Measurements from ENCODE around the gene AEBP1. TPM values are rescaled to one million over a fixed set of nuclear protein-coding genes. Genes with fewer than 3 reads are reported as not detected.

Gene AEBP1
- total RNA-seq, 1 experiment from 2014 or later: 50.8 TPM

GRCh38 chr7:44086627-44087026, 17.5 kb upstream of the AEBP1 start:
- no peak overlapping the region for H3K4me3 Mint-ChIP-seq
- CTCF ChIA-PET: no interaction called here

DNA sequence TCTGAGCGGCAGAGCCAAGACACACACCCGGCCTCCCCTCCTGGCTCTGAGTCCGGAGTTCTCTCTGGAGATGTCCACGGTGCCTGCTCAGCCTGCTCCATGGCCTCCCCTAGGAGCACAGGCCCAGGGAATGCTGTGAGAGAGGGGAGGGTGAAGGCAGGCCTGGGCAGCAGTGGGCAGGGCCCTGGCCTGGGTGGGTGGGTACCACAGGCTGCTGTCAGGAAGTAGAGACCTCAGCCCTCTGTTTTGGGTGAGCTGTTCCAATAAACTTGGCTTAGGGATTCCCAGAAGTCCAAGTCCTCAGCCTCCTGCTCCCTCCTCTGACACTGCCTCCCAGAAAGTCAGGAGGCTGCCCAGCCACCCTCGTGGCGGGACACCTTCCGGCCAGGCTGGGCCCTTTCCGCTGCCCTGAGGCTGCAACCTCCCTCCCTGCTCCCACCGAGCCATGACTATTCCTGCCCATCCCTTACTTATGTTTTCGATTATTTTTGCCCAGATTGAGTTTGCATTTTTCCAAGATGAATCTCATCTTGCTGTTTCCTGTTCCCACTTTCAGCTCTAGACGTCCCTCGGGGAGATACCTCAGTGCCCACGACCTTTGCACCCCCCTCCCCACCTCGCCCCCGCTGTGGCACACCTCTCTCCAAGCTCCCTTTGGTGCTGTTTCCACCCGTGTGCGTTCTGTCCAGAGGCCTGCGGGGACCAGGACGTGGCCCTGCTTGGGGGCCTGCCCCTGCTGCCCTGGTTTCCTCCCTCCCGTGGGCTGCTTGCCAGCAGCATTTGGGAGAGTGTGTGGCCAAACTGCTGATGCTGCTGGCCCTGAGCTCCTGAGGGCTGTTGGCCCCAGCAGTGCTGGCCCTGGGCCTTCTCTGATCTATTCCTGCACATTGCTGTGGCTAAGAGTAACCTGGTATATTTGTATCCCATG, 16.0 kb upstream of the AEBP1 start:
- ATAC-seq (peak; percentile 50), DNase-seq (ENCODE audit: low spot score) (no peak)
- ChIA-PET POLR2A (interaction anchor here (1.1 kb wide), 1 partner anchor 24 kb away, joined by 3 read pairs; no protein-coding TSS in a partner anchor), CTCF (no interaction called here)
- Mint-ChIP-seq H3K36me3 (no peaks in the 10 kb centered on the region), H3K4me1 (0 out of 2 replicates have a peak, but pooled peaks cover 6% of the 10 kb centered on the region), H3K27ac (no peak overlapping the region), H3K27me3 (ENCODE audit: low read depth) (peaks cover 17% of the 10 kb centered on the region), H3K9me3 (no peaks in the 10 kb centered on the region), H3K4me3 (no peak overlapping the region)
- TF ChIP-seq RORB (CRISPR knock-in tag; IDR thresholded peaks at IDR 0.05) (no peak), MYBL2 (CRISPR knock-in tag; IDR thresholded peaks at IDR 0.05) (no peak)

More at GRCh38 chr7:44086627-44087026, 17.5 kb upstream of the AEBP1 start:
- H3K9me3 Mint-ChIP-seq: no peaks in the 10 kb centered on the region
- TF ChIP-seq ZSCAN18 (CRISPR knock-in tag; IDR thresholded peaks at IDR 0.05): no peak
- TF ChIP-seq GABPB1 (CRISPR knock-in tag; IDR thresholded peaks at IDR 0.05): no peak
- no peak for TF ChIP-seq SP1 (CRISPR knock-in tag; conservative IDR thresholded peaks at IDR 0.05)
- TF ChIP-seq, protein P1, sequence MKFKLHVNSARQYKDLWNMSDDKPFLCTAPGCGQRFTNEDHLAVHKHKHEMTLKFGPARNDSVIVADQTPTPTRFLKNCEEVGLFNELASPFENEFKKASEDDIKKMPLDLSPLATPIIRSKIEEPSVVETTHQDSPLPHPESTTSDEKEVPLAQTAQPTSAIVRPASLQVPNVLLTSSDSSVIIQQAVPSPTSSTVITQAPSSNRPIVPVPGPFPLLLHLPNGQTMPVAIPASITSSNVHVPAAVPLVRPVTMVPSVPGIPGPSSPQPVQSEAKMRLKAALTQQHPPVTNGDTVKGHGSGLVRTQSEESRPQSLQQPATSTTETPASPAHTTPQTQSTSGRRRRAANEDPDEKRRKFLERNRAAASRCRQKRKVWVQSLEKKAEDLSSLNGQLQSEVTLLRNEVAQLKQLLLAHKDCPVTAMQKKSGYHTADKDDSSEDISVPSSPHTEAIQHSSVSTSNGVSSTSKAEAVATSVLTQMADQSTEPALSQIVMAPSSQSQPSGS (CRISPR knock-in tag; IDR thresholded peaks at IDR 0.05; ENCODE audit: borderline replicate concordance, low read depth): no peak
- no peak for TF ChIP-seq STAT6 (CRISPR knock-in tag; conservative IDR thresholded peaks at IDR 0.05; ENCODE audit: low read depth)
- TF ChIP-seq FOXP4 (CRISPR knock-in tag; IDR thresholded peaks at IDR 0.05): no peak
- no peak for TF ChIP-seq ZNF138 (CRISPR knock-in tag; conservative IDR thresholded peaks at IDR 0.05)
- no peak for TF ChIP-seq ZNF317 (CRISPR knock-in tag; IDR thresholded peaks at IDR 0.05; ENCODE audit: borderline replicate concordance, low read depth)
- no peak for TF ChIP-seq KAT7 (CRISPR knock-in tag; IDR thresholded peaks at IDR 0.05; ENCODE audit: borderline replicate concordance)
- no peak for TF ChIP-seq MYBL2 (CRISPR knock-in tag; IDR thresholded peaks at IDR 0.05)
- TF ChIP-seq ZNF263 (CRISPR knock-in tag; IDR thresholded peaks at IDR 0.05; ENCODE audit: low read depth): no peak
- TF ChIP-seq FOXK1 (CRISPR knock-in tag; IDR thresholded peaks at IDR 0.05): no peak
- DNase-seq (ENCODE audit: low spot score): no peak
- peaks cover 22% of the 10 kb centered on the region for H3K27me3 Mint-ChIP-seq (ENCODE audit: low read depth)
- no peaks in the 10 kb centered on the region for H3K36me3 Mint-ChIP-seq
- POLR2A ChIA-PET: no interaction called here
- H3K4me1 Mint-ChIP-seq: peaks cover 11% of the 10 kb centered on the region; the same call in 1 of the 2 replicates
- no peak for ATAC-seq
- H3K27ac Mint-ChIP-seq: no peak overlapping the region

Measured in WTC11 (cell line).